Measurements from ENCODE around the gene POU2F2. TPM values are rescaled to one million over a fixed set of nuclear protein-coding genes. Genes with fewer than 3 reads are reported as not detected.
"Not testable (repeated sequence)": the region's sequence is repeated elsewhere in the genome, so short reads cannot be mapped to it uniquely, and the experiment has no call there.

POU2F2 gene
- total RNA-seq, 6 experiments from 2014 or later: 0.18 to 3.0 (median 1.00) TPM

- intact Hi-C loops (cut with DNase I): no loop called here
These were observed 83.3 kb downstream of the POU2F2 start for GRCh38 chr19:42048992-42049391.

GRCh38 chr19:42045575-42045974 is 86.7 kb downstream of the POU2F2 start:
- Histone ChIP-seq H3K36me3 (no peaks in the 10 kb centered on the region), H3K4me3 (no peak overlapping the region), H3K27me3 (no peaks in the 10 kb centered on the region), H3K27ac (no peak overlapping the region), H3K4me1 (no peaks in the 10 kb centered on the region), H3K9me3 (no peaks in the 10 kb centered on the region)
- WGBS (ENCODE audit: insufficient coverage, low coverage, low lambda C conversion rate, missing lambda C conversion rate): 75% methylated on average over 7 of the region's 7 CpGs
- TF ChIP-seq CTCF (IDR thresholded peaks at IDR 0.05): no peak
- no peak for TF ChIP-seq POLR2A (IDR thresholded peaks at IDR 0.05)
- ATAC-seq (no peak), DNase-seq (no peak)
- intact Hi-C loops (cut with DNase I): no loop called here

More at GRCh38 chr19:42048992-42049391, 83.3 kb downstream of the POU2F2 start:
- H3K27me3 ChIP-seq: no peaks in the 10 kb centered on the region
- peak in 3 of 4 donors; percentile 34 to 70 (median 52) for ATAC-seq
- DNase-seq: no peak
- no peaks in the 10 kb centered on the region for H3K36me3 ChIP-seq
- peak overlapping the region in 1 of 3 donors; percentile 29 for H3K4me3 ChIP-seq
- TF ChIP-seq POLR2A (IDR thresholded peaks at IDR 0.05) (no peak), CTCF (IDR thresholded peaks at IDR 0.05) (no peak)
- H3K9me3 ChIP-seq: no peaks in the 10 kb centered on the region
- no peak overlapping the region for H3K27ac ChIP-seq
- WGBS (ENCODE audit: insufficient coverage, low coverage, low lambda C conversion rate, missing lambda C conversion rate): 16% methylated on average over 4 of the region's 4 CpGs
- H3K4me1 ChIP-seq: no peaks in the 10 kb centered on the region

- TF ChIP-seq POLR2A (IDR thresholded peaks at IDR 0.05) (no peak), CTCF (IDR thresholded peaks at IDR 0.05) (no peak)
- no peaks in the 10 kb centered on the region for H3K9me3 ChIP-seq
- no peak overlapping the region for H3K4me3 ChIP-seq
- no peaks in the 10 kb centered on the region for H3K36me3 ChIP-seq
- ATAC-seq (no peak), DNase-seq (no peak)
- no peaks in the 10 kb centered on the region for H3K27me3 ChIP-seq
- 93% methylated on average over 10 of the region's 30 CpGs for WGBS (ENCODE audit: insufficient coverage, low coverage, low lambda C conversion rate, missing lambda C conversion rate)
- no peaks in the 10 kb centered on the region for H3K4me1 ChIP-seq
- no peak overlapping the region for H3K27ac ChIP-seq
- intact Hi-C loops (cut with DNase I): no loop called here
These were observed 89.6 kb downstream of the POU2F2 start for GRCh38 chr19:42042455-42043170.

- H3K27me3 ChIP-seq; intact Hi-C loops (cut with DNase I); H3K36me3 ChIP-seq; H3K4me3 ChIP-seq; H3K9me3 ChIP-seq; H3K27ac ChIP-seq; DNase-seq; ATAC-seq; H3K4me1 ChIP-seq: not testable (repeated sequence)
- WGBS (ENCODE audit: insufficient coverage, low coverage, low lambda C conversion rate, missing lambda C conversion rate): 73% methylated on average over 4 of the region's 9 CpGs
These were observed 91.8 kb downstream of the POU2F2 start for GRCh38 chr19:42040491-42040890.

GRCh38 chr19:42040031-42040430 is 92.2 kb downstream of the POU2F2 start:
- DNase-seq (no peak), ATAC-seq (no peak)
- H3K36me3 ChIP-seq: no peaks in the 10 kb centered on the region
- no peak overlapping the region for H3K4me3 ChIP-seq
- TF ChIP-seq CTCF (IDR thresholded peaks at IDR 0.05) (no peak), POLR2A (IDR thresholded peaks at IDR 0.05) (no peak)
- intact Hi-C loops (cut with DNase I): no loop called here
- no peaks in the 10 kb centered on the region for H3K4me1 ChIP-seq
- H3K27me3 ChIP-seq: no peaks in the 10 kb centered on the region
- H3K9me3 ChIP-seq: no peaks in the 10 kb centered on the region
- H3K27ac ChIP-seq: no peak overlapping the region
